ENCODE data around the gene UBE2J2. TPM values are rescaled to one million over a fixed set of nuclear protein-coding genes. Genes with fewer than 3 reads are reported as not detected.

The UBE2J2 gene
- total and polyA plus RNA-seq, 2 of the 13 experiments (the other 11 are each of a cell fraction or from before 2014, with no cell fraction given) = 25.4 to 29.4 TPM

GRCh38 chr1:1240348-1240732 lies 33.3 kb downstream of the UBE2J2 start:
- CTCF ChIA-PET (ENCODE audit: low intra/inter-chr PET ratio, low total read pairs) = no interaction called here
- in situ Hi-C loops (cut with HindIII; ENCODE audit: extremely low pct_ligation_motif_present, low pct_unique_long_range_greater_than_20kb) = no loop called here
- BruUV-seq (replicated peaks) = no TSS peak
- Histone ChIP-seq H3K36me3 (replicated peaks in 1 of 2; ENCODE audit: control insufficient read depth in 1 of 2, insufficient read depth in 2 of 2, low read length in 2 of 2) (no peaks in the 10 kb centered on the region), H3K27me3 (ENCODE audit: control insufficient read depth in 1 of 2, insufficient read depth in 2 of 2, low read length in 2 of 2) (no peaks in the 10 kb centered on the region; a peak in 1 of 5 replicates), H3K4me3 (replicated peaks in 1 of 3; ENCODE audit: insufficient read depth in 1 of 3, low read depth in 2 of 3, low read length in 3 of 3) (peak overlapping the region; percentile 39 to 80 (median 56)), H3K4me1 (ENCODE audit: insufficient read depth, low read length) (peaks cover 66% of the 10 kb centered on the region), H2AFZ (ENCODE audit: low read length) (no peak overlapping the region), H3K27ac (ENCODE audit: extremely low read length, insufficient read depth, low read length) (no peak overlapping the region), H3K9me3 (ENCODE audit: low read length) (no peaks in the 10 kb centered on the region), H3K9ac (ENCODE audit: insufficient read depth, low read depth, low read length) (peak overlapping the region; percentile 55; the same call in 1 of the 2 replicates), H3K79me2 (ENCODE audit: insufficient read depth, low read length) (no peaks in the 10 kb centered on the region), H4K20me1 (ENCODE audit: insufficient read depth, low read length) (no peaks in the 10 kb centered on the region), H3K4me2 (ENCODE audit: low read depth, low read length) (peak overlapping the region; percentile 87)
- no peak for ATAC-seq
- POLR2A ChIA-PET = interaction anchor here (1.4 kb wide), 1 partner anchor 112 kb away, joined by 3 read pairs; no protein-coding TSS in a partner anchor
- WGBS (ENCODE audit: low lambda C conversion rate) = 5% methylated on average over 10 of the region's 11 CpGs
- FAIRE-seq = no peak
- no peak for DNase-seq (ENCODE audit: low spot score)
- peak; percentile 36 for TF ChIP-seq TEAD3 (CRISPR knock-in tag; optimal IDR thresholded peaks at IDR 0.05; ENCODE audit: borderline replicate concordance)
- no peak for TF ChIP-seq SUZ12 (IDR thresholded peaks at IDR 0.05; ENCODE audit: low read depth, low read length)
- TF ChIP-seq ZBTB7A (CRISPR knock-in tag; IDR thresholded peaks at IDR 0.05) = no peak
- intact Hi-C loops (cut with micrococcal nuclease; ENCODE audit: unreplicated experiment) = no loop called here

- H3K4me3 ChIP-seq (replicated peaks in 1 of 3; ENCODE audit: insufficient read depth in 1 of 3, low read depth in 2 of 3, low read length in 3 of 3) = peak overlapping the region; percentile 39 to 80 (median 55)
- no peak overlapping the region for H2AFZ ChIP-seq (ENCODE audit: low read length)
- peak overlapping the region; percentile 87 for H3K4me2 ChIP-seq (ENCODE audit: low read depth, low read length)
- intact Hi-C loops (cut with micrococcal nuclease; ENCODE audit: unreplicated experiment) = loop anchor here (10.0 kb wide), 2 partner anchors 65 to 235 kb away; partner anchors contain the start of genes HES4 and TTLL10
- DNase-seq (ENCODE audit: low spot score) = peak; percentile 28
- H3K36me3 ChIP-seq (replicated peaks in 1 of 2; ENCODE audit: control insufficient read depth in 1 of 2, insufficient read depth in 2 of 2, low read length in 2 of 2) = no peaks in the 10 kb centered on the region
- H3K9ac ChIP-seq (ENCODE audit: insufficient read depth, low read depth, low read length) = peak overlapping the region; percentile 55
- no peaks in the 10 kb centered on the region for H3K9me3 ChIP-seq (ENCODE audit: low read length)
- H3K4me1 ChIP-seq (ENCODE audit: insufficient read depth, low read length) = peaks cover 71% of the 10 kb centered on the region
- no CpG with 5 or more reads among the region's 30 CpGs for WGBS (ENCODE audit: low lambda C conversion rate)
- in situ Hi-C loops (cut with HindIII; ENCODE audit: extremely low pct_ligation_motif_present, low pct_unique_long_range_greater_than_20kb) = no loop called here
- no peaks in the 10 kb centered on the region for H3K79me2 ChIP-seq (ENCODE audit: insufficient read depth, low read length)
- CTCF ChIA-PET (ENCODE audit: low intra/inter-chr PET ratio, low total read pairs) = no interaction called here
- no peak for FAIRE-seq
- H3K27ac ChIP-seq (ENCODE audit: extremely low read length, insufficient read depth, low read length) = peak overlapping the region; percentile 53
- no peaks in the 10 kb centered on the region for H4K20me1 ChIP-seq (ENCODE audit: insufficient read depth, low read length)
- POLR2A ChIA-PET = interaction anchor here (0.8 to 2.7 kb wide), 8 partner anchors 9 to 221 kb away, joined by 3 to 26 read pairs (median 4); partner anchors contain the start of gene UBE2J2
- H3K27me3 ChIP-seq (ENCODE audit: control insufficient read depth in 1 of 2, insufficient read depth in 2 of 2, low read length in 2 of 2) = no peaks in the 10 kb centered on the region; a peak in 1 of 5 replicates
- peak; percentile 4 for ATAC-seq
- BruUV-seq (replicated peaks) = no TSS peak
- TF ChIP-seq MLXIP (CRISPR knock-in tag; IDR thresholded peaks at IDR 0.05; ENCODE audit: borderline replicate concordance) (no peak), PRDM10 (CRISPR knock-in tag; IDR thresholded peaks at IDR 0.05; ENCODE audit: low read depth) (no peak), ZBTB37 (CRISPR knock-in tag; IDR thresholded peaks at IDR 0.05) (no peak), CENPBD1 (CRISPR knock-in tag; IDR thresholded peaks at IDR 0.05; ENCODE audit: borderline replicate concordance, low read depth) (no peak)
Measured at GRCh38 chr1:1239614-1240347, 33.9 kb downstream of the UBE2J2 start.

Data from HepG2 (cell line).